ENCODE data around the gene RPS15.

DNA sequence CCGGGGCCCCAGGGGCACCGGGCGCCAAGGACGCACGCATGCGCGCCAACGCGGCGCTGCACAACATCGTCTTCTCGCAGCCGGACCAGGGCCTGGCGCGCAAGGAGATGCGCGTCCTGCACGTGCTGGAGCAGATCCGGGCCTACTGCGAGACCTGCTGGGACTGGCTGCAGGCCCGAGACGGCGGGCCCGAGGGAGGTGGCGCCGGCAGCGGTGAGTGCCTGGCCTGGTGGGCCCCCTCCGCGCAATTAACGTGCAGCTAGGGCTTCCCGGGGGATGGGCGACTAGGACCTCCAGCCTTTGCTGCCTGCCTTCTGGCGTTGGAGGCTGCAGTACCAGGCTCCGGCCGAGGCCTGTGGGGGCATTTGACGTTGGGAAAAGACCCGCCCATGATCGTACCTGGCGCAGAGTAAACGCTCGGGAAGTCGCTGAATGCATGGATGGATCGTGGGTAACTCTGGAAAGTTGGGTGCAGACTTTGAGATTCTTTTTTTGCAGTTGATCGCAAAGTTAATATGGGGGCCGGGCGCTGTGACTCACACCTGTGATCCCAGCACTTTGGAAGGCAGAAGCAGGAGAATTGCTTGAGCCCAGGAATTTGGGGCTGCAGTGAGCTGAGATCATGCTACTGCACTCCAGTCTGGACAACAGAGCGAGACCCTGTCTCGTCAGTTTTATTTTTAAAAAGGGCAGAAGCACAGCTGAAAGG, 19.0 kb downstream of the RPS15 start:
- TF ChIP-seq, protein P1, sequence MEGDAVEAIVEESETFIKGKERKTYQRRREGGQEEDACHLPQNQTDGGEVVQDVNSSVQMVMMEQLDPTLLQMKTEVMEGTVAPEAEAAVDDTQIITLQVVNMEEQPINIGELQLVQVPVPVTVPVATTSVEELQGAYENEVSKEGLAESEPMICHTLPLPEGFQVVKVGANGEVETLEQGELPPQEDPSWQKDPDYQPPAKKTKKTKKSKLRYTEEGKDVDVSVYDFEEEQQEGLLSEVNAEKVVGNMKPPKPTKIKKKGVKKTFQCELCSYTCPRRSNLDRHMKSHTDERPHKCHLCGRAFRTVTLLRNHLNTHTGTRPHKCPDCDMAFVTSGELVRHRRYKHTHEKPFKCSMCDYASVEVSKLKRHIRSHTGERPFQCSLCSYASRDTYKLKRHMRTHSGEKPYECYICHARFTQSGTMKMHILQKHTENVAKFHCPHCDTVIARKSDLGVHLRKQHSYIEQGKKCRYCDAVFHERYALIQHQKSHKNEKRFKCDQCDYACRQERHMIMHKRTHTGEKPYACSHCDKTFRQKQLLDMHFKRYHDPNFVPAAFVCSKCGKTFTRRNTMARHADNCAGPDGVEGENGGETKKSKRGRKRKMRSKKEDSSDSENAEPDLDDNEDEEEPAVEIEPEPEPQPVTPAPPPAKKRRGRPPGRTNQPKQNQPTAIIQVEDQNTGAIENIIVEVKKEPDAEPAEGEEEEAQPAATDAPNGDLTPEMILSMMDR (IDR thresholded peaks at IDR 0.05), result no peak
- no peak for TF ChIP-seq ZFX (IDR thresholded peaks at IDR 0.05; ENCODE audit: borderline replicate concordance)

Measured in 22Rv1 (cell line).